ENCODE measurements around the gene CRYBA2.

CRYBA2 gene

DNA sequence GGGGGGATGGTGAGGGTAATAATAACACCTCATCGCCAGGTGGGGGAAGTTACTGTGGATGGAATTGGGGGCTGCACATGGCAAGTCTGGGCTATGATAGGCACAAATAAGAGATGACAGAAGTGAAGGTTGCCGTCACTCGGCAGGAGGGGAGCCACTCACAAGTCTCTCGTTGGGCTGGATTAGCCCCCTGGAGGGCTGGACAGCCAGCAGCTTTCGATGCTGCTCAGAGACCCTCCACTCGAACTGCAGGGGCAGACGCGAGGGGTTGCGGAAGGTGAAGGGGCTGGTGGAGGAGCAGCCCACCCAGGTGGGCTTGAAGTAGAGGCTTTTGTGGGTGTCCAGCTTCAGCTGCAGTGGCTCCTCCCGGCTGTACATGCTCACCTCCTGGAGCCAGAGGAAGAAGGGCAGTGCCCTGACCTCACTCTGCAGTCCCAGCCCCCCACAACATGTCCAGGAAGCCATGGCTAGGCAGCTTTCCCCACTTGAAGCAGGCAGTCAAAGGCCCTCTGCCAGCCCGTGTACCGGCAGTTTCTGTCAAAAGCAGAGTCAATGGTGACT lies 29.9 kb upstream of the CRYBA2 start:
- Histone ChIP-seq H3K27ac (ENCODE audit: insufficient read depth, low read length, poor library complexity, severe bottlenecking) (no peak overlapping the region), H3K4me3 (ENCODE audit: insufficient read depth, low read depth, low read length, poor library complexity, severe bottlenecking) (no peak overlapping the region), H3K27me3 (replicated peaks; ENCODE audit: control insufficient read depth, insufficient read depth, low read length, poor library complexity, severe bottlenecking) (no peaks in the 10 kb centered on the region), H3K9me3 (ENCODE audit: control insufficient read depth, low read length) (no peaks in the 10 kb centered on the region), H3K4me1 (ENCODE audit: control insufficient read depth, insufficient read depth, low read length, poor library complexity, severe bottlenecking) (no peaks in the 10 kb centered on the region), H3K36me3 (ENCODE audit: control insufficient read depth, insufficient read depth, low read length) (no peaks in the 10 kb centered on the region)
- no peak for DNase-seq

DNA sequence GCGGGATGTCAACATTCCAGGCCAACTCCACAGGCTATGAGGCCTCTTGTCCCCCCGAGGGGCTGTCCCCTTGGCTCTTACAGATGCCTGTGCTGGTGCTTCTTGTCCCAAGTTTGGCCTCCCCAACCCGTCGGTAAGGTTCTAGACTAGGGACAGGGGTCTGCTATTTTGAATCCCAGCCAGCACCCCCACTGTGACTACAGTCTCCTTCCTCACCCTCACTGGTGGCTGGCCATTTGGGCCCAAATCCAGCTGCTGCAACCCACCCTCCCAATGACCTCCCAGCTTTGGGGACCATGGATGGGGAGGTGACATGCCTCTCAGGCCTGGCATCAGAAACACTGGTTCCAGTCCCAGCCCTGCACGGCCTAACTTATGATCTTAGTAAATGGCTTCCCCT lies 29.4 kb upstream of the CRYBA2 start:
- Histone ChIP-seq H3K4me1 (ENCODE audit: control insufficient read depth, insufficient read depth, low read length, poor library complexity, severe bottlenecking) (no peaks in the 10 kb centered on the region), H3K27me3 (replicated peaks; ENCODE audit: control insufficient read depth, insufficient read depth, low read length, poor library complexity, severe bottlenecking) (no peaks in the 10 kb centered on the region), H3K4me3 (ENCODE audit: insufficient read depth, low read depth, low read length, poor library complexity, severe bottlenecking) (no peak overlapping the region), H3K36me3 (ENCODE audit: control insufficient read depth, insufficient read depth, low read length) (no peaks in the 10 kb centered on the region), H3K27ac (ENCODE audit: insufficient read depth, low read length, poor library complexity, severe bottlenecking) (no peak overlapping the region), H3K9me3 (ENCODE audit: control insufficient read depth, low read length) (no peaks in the 10 kb centered on the region)
- DNase-seq, result no peak

DNA sequence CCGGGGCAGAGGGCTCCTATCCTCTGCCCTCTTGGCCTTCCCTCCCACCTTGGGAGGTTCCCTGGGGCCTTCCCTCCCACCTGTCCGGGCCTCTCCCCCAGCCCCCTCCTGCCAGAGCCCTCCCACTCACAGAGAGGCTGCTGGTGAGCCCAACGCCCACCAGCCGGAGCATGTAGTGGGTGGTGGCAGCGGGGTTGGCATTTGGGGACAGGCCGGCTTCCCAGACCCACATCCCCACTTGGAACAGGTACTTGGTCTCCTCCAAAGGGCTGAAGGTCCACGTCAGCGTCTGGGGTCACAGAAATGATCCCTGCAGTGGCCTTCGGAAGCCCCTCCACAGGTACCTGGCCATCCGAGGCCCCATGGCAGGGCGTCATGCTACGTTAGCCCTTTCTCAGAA lies 28.8 kb upstream of the CRYBA2 start:
- no peaks in the 10 kb centered on the region for H3K36me3 ChIP-seq (ENCODE audit: control insufficient read depth, insufficient read depth, low read length)
- H3K9me3 ChIP-seq (ENCODE audit: control insufficient read depth, low read length), result no peaks in the 10 kb centered on the region
- no peaks in the 10 kb centered on the region for H3K27me3 ChIP-seq (replicated peaks; ENCODE audit: control insufficient read depth, insufficient read depth, low read length, poor library complexity, severe bottlenecking)
- no peak overlapping the region for H3K4me3 ChIP-seq (ENCODE audit: insufficient read depth, low read depth, low read length, poor library complexity, severe bottlenecking)
- no peak for DNase-seq
- H3K27ac ChIP-seq (ENCODE audit: insufficient read depth, low read length, poor library complexity, severe bottlenecking), result no peak overlapping the region
- no peaks in the 10 kb centered on the region for H3K4me1 ChIP-seq (ENCODE audit: control insufficient read depth, insufficient read depth, low read length, poor library complexity, severe bottlenecking)

DNA sequence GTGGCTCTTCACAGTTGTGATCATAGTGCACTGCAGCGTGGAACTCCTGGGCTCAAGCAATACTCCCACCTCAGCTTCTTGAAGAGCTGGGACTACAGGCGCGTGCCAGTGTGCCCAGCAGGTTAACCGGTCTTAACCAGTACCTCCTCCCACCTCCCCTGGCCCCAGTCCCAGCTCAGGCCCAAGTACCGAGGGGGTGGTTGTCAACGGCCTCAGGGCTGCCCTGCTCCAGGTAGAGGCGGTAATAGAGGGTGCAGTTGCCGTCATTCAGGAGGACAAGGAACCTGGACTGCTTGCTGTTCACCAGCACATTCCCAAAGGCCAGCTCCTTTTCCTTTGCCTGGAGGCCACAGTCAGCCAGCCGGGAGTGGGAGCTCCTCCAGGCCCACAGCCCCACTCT lies 28.4 kb upstream of the CRYBA2 start:
- no peaks in the 10 kb centered on the region for H3K27me3 ChIP-seq (replicated peaks; ENCODE audit: control insufficient read depth, insufficient read depth, low read length, poor library complexity, severe bottlenecking)
- no peak overlapping the region for H3K27ac ChIP-seq (ENCODE audit: insufficient read depth, low read length, poor library complexity, severe bottlenecking)
- H3K36me3 ChIP-seq (ENCODE audit: control insufficient read depth, insufficient read depth, low read length), result no peaks in the 10 kb centered on the region
- H3K4me1 ChIP-seq (ENCODE audit: control insufficient read depth, insufficient read depth, low read length, poor library complexity, severe bottlenecking), result no peaks in the 10 kb centered on the region
- no peak for DNase-seq
- H3K9me3 ChIP-seq (ENCODE audit: control insufficient read depth, low read length), result no peaks in the 10 kb centered on the region
- no peak overlapping the region for H3K4me3 ChIP-seq (ENCODE audit: insufficient read depth, low read depth, low read length, poor library complexity, severe bottlenecking)

DNA sequence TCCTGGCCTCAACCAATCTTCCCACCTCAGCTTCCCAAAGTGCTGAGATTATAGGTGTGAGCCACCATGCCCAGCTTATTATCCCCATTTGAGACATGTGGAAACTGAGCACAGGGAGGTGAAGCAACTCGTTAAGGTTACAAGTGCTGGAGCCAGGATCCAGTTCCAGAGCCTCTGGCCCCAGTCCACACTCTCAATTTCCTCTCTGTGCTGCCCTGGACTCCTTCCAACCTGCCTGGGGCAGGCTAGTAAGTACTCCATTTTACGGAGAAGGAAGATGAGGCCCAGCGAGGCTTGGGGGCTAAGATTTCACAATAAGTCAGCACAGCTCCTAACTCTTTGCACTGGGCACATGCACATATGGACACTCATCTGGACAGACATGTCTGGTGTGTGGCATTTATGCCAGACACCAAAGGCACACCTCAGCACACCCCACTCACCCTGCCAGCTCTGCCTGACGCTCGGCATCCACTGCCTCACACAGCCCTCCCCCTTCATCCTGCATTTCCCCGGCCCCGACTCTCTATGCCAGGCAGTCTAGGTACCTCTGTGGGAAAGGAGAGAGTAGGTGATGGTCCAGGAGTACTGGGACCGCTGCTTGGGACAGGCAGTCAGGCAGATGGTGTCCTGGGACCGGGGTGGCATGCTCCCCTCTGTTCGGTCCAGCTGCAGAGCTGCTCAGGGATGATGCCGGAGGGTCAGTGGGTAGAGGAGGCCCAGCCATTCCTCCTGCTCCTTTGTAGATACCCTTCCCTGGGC lies 27.6 kb upstream of the CRYBA2 start:
- Histone ChIP-seq H3K4me1 (ENCODE audit: control insufficient read depth, insufficient read depth, low read length, poor library complexity, severe bottlenecking) (no peaks in the 10 kb centered on the region), H3K36me3 (ENCODE audit: control insufficient read depth, insufficient read depth, low read length) (no peaks in the 10 kb centered on the region), H3K27ac (ENCODE audit: insufficient read depth, low read length, poor library complexity, severe bottlenecking) (no peak overlapping the region), H3K9me3 (ENCODE audit: control insufficient read depth, low read length) (no peaks in the 10 kb centered on the region), H3K27me3 (replicated peaks; ENCODE audit: control insufficient read depth, insufficient read depth, low read length, poor library complexity, severe bottlenecking) (no peaks in the 10 kb centered on the region), H3K4me3 (ENCODE audit: insufficient read depth, low read depth, low read length, poor library complexity, severe bottlenecking) (no peak overlapping the region)
- no peak for DNase-seq

DNA sequence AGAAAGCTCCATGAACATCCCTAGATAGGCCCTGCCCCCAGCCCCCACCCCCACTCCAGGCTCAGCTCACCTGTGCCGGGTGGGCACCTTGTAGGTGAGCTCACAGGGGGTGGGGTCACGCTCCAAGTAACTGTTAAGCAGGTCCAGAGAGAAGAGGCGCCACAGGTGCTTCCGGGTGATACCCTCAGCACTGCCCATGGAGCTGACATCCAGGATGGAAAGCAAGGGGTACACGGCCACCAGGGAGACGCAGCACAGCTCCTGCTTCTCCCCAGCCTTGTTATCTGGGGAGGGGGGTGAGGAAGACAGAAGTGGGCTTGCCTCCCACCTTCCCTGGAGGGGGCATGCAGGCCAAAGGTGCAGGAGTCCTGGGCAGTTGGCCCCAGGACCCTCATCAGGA lies 26.2 kb upstream of the CRYBA2 start:
- Histone ChIP-seq H3K4me1 (ENCODE audit: control insufficient read depth, insufficient read depth, low read length, poor library complexity, severe bottlenecking) (no peaks in the 10 kb centered on the region), H3K27ac (ENCODE audit: insufficient read depth, low read length, poor library complexity, severe bottlenecking) (no peak overlapping the region), H3K27me3 (replicated peaks; ENCODE audit: control insufficient read depth, insufficient read depth, low read length, poor library complexity, severe bottlenecking) (no peaks in the 10 kb centered on the region), H3K36me3 (ENCODE audit: control insufficient read depth, insufficient read depth, low read length) (no peaks in the 10 kb centered on the region), H3K9me3 (ENCODE audit: control insufficient read depth, low read length) (no peaks in the 10 kb centered on the region), H3K4me3 (ENCODE audit: insufficient read depth, low read depth, low read length, poor library complexity, severe bottlenecking) (no peak overlapping the region)
- no peak for DNase-seq

DNA sequence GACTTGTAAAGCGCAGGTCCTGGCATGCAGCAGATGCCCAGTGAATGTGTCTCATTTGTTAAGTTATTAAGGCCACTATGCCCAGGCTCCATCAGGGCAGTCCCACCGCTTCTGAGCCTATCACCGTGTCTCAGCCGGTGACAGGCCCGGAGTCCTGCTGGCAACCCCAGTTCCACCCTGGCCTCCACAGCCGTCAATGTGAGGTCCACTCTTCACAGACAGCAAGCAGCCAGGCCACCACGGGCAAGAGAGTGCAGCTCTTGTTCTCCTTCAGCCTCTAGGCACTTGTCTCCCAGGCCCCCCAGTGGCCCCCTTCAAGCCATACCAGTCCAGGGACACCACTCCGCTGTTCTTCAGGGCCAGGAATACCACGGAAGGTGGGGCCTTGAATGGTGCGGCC lies 25.5 kb upstream of the CRYBA2 start:
- no peak for DNase-seq
- H3K27ac ChIP-seq (ENCODE audit: insufficient read depth, low read length, poor library complexity, severe bottlenecking), result no peak overlapping the region
- no peaks in the 10 kb centered on the region for H3K36me3 ChIP-seq (ENCODE audit: control insufficient read depth, insufficient read depth, low read length)
- no peak overlapping the region for H3K4me3 ChIP-seq (ENCODE audit: insufficient read depth, low read depth, low read length, poor library complexity, severe bottlenecking)
- no peaks in the 10 kb centered on the region for H3K4me1 ChIP-seq (ENCODE audit: control insufficient read depth, insufficient read depth, low read length, poor library complexity, severe bottlenecking)
- no peaks in the 10 kb centered on the region for H3K9me3 ChIP-seq (ENCODE audit: control insufficient read depth, low read length)
- no peaks in the 10 kb centered on the region for H3K27me3 ChIP-seq (replicated peaks; ENCODE audit: control insufficient read depth, insufficient read depth, low read length, poor library complexity, severe bottlenecking)

DNA sequence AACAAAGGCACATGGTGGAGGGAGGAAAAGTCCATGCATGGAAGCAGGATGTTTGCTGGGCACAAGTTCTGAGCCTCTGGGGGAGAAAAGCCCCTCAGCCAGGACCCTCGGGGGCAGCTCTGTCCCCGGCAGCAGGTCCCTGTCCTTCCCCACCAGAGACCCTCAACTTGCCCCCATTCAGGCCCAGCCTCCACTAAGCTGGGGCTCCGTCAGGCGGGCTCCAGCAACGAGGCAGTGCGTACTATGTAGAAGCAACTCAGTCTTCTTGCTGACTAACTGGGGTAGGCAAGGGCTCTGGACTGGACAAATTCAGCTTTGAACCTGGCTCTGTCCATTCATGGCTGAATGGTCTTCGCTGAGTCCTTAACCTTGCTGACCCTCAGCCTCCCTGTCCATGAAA lies 25.1 kb upstream of the CRYBA2 start:
- no peaks in the 10 kb centered on the region for H3K36me3 ChIP-seq (ENCODE audit: control insufficient read depth, insufficient read depth, low read length)
- no peaks in the 10 kb centered on the region for H3K9me3 ChIP-seq (ENCODE audit: control insufficient read depth, low read length)
- no peaks in the 10 kb centered on the region for H3K4me1 ChIP-seq (ENCODE audit: control insufficient read depth, insufficient read depth, low read length, poor library complexity, severe bottlenecking)
- no peak for DNase-seq
- H3K27me3 ChIP-seq (replicated peaks; ENCODE audit: control insufficient read depth, insufficient read depth, low read length, poor library complexity, severe bottlenecking), result no peaks in the 10 kb centered on the region
- no peak overlapping the region for H3K4me3 ChIP-seq (ENCODE audit: insufficient read depth, low read depth, low read length, poor library complexity, severe bottlenecking)
- no peak overlapping the region for H3K27ac ChIP-seq (ENCODE audit: insufficient read depth, low read length, poor library complexity, severe bottlenecking)

DNA sequence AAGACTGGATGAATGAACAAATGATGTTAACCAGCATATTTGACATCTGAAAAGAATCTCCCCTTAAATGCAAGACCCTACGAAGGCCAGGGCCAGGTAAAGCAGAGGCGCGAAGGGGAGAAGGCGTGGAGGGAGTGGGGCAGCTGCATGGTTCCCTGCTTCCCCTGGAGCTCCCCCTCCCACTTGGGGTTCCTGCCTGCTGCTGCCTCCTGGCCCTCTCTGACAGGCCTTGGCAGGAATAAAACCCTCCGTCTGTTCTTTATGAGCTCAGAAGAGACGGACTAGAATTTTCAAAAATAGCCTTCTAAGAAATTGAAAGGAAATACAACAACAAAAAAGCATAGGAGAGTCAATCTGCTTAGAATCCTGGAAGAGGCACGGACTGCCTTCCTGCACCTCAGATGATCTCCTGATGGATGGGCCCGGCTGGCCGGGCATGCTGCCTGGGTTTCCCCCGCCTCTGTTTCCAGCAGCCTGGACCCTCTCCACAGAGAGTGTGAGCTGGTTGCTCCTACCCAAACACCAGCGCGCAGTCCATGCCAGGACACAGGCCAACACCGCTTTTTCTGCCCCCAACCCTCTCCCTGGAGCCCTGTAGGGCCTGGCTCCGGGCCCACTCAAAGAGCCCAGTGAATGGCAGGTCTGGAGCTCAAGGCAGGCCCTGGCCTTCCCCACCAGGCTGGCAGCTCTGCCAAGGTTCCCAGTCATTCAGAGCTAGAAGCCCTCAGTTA lies 24.1 kb upstream of the CRYBA2 start:
- Histone ChIP-seq H3K9me3 (ENCODE audit: control insufficient read depth, low read length) (no peaks in the 10 kb centered on the region), H3K36me3 (ENCODE audit: control insufficient read depth, insufficient read depth, low read length) (no peaks in the 10 kb centered on the region), H3K4me1 (ENCODE audit: control insufficient read depth, insufficient read depth, low read length, poor library complexity, severe bottlenecking) (no peaks in the 10 kb centered on the region), H3K27me3 (replicated peaks; ENCODE audit: control insufficient read depth, insufficient read depth, low read length, poor library complexity, severe bottlenecking) (no peaks in the 10 kb centered on the region), H3K27ac (ENCODE audit: insufficient read depth, low read length, poor library complexity, severe bottlenecking) (no peak overlapping the region), H3K4me3 (ENCODE audit: insufficient read depth, low read depth, low read length, poor library complexity, severe bottlenecking) (no peak overlapping the region)
- DNase-seq, result no peak

DNA sequence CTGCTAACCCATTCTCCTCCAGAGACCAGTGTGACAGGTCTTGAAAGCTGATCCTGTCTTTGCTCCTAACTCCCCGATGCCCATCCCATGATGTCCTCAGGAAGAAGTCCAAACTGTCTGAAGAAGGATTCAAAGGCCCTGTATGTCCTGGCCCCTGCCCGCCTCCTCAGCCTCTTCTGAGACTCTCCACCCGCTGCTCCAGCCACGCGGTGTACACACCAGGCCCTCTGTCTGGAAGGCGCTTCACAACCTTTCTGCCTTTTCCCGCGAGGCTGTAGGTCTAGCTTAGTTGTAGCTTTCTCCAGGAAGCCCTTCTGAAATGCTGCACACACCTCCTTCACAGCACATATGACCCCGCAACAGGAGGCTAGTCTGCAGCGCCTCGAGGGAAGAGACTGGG lies 23.5 kb upstream of the CRYBA2 start:
- no peaks in the 10 kb centered on the region for H3K36me3 ChIP-seq (ENCODE audit: control insufficient read depth, insufficient read depth, low read length)
- H3K27ac ChIP-seq (ENCODE audit: insufficient read depth, low read length, poor library complexity, severe bottlenecking), result no peak overlapping the region
- DNase-seq, result no peak
- H3K4me3 ChIP-seq (ENCODE audit: insufficient read depth, low read depth, low read length, poor library complexity, severe bottlenecking), result no peak overlapping the region
- H3K27me3 ChIP-seq (replicated peaks; ENCODE audit: control insufficient read depth, insufficient read depth, low read length, poor library complexity, severe bottlenecking), result no peaks in the 10 kb centered on the region
- no peaks in the 10 kb centered on the region for H3K9me3 ChIP-seq (ENCODE audit: control insufficient read depth, low read length)
- no peaks in the 10 kb centered on the region for H3K4me1 ChIP-seq (ENCODE audit: control insufficient read depth, insufficient read depth, low read length, poor library complexity, severe bottlenecking)

Data from effector memory CD4-positive, alpha-beta T cell (primary cell).